HG02884 (cell line): Measurements from ENCODE around the gene SV2C.

ENCODE experiments used
- ATAC-seq: cut with Tn5 transposase; IDR thresholded peaks from one replicate; pipeline ENCODE4 v1.9.1; 2021; ENCODE audit warnings: mild to moderate bottlenecking, moderate library complexity; ENCODE audit not compliant: unreplicated experiment

The SV2C gene

DNA sequence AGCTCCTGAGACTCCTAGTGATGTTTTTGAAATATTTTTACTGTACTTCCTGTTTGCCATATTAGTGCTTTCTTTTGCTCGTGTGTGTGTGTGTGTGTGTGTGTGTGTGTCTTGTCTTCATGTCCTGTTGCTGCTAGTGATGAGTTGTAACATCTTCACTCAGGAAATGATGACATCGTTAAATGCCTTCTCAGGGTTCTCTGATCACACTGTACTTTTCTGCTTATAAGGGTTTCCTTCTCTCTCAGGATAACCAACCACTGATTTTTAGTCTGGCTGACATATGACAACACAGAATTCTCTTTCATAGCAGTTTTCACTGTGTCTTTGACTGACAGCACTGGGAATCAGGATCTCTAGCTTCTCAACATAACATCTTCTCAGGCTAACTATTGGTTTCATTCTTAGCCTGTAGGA lies 16.1 kb downstream of the SV2C start:
- ATAC-seq, result peak; percentile 72

DNA sequence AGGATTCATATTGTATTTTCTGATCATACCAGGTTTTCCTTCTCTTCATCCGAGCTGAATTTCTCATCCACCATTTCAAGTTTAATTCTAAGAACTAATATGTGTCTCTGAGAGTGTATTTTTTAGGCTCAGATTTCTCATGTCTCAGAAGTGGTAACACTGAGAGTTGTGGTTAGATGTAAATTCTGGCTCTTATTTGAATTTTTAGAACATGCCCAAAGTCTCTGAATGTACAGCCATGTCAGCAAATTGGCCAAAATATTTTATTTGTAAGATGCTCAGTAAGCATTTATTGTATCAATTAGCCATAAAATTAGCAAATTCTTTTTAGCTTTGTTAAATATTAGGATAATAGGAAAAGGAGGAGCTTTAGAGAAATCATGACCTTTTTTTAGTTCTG lies 16.6 kb downstream of the SV2C start:
- peak; percentile 53 for ATAC-seq

DNA sequence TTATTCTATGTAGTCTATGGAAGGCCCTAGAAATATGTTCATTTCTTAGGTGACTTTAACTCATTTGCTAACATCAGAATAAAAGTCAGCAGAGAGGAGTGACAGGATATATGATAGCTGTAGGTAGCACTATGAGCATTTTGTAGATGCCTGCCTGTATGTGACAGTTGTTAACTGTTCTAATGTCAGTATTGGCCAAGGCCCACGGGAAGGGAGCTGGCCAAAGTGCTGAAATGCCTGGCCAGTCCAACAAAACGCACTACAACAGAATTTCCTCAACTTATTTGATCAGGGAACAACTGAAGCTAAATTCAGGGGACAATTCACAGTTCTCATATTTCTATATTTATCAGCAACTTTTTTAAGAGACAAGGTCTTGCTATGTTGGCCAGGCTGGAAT lies 20.8 kb downstream of the SV2C start:
- no peak for ATAC-seq

DNA sequence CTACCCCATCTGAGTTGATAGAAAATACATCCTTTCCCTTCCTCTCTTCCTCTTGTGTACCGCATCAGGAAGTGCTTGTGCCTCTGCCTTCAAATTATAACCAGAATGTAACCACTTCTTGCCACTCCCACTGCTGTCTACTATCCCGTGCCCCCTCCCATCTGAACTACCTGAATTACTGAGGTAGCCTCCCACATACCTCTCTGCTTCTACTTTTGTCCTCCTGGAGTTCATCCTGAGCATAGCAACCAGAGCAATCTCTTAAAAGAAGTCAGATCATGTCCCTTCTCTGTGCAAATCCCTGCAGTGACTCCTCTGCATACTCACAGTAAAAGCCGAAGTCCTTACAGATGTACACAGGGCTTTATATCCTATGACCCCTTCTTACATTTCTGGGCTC lies 23.0 kb downstream of the SV2C start:
- ATAC-seq, result no peak

DNA sequence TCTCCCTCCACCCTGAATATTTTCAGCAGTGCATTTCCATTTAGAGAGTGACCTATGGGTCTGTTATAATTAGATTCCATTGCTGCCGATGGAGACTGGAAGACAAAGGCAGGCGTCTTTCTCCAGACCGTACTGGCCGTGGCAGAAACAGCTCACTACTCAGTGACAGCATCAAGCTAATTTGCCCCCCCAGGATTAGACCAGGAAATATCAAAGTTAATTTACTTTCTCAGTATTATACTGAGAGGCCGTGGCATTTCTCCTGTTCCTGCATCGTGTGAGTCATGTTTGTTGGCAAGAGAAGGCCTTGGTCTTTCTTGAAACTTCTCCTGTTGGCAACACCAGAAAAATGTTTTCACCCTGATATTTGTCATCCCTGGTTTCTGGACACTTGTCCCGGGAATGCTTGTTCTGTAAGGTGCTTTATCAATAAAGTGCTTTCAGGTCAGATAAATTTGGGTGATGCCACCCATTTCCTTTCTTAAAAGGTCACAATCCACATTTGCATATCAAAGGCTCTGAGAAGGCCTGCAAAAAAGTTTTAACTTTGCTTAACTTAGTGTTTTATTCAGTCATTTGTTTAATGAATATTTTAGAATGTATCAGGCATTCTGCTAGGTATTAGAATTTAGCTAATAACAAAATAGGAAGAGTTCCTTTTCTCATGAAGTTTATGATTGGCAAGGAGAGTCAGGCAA lies 28.4 kb downstream of the SV2C start:
- no peak for ATAC-seq

DNA sequence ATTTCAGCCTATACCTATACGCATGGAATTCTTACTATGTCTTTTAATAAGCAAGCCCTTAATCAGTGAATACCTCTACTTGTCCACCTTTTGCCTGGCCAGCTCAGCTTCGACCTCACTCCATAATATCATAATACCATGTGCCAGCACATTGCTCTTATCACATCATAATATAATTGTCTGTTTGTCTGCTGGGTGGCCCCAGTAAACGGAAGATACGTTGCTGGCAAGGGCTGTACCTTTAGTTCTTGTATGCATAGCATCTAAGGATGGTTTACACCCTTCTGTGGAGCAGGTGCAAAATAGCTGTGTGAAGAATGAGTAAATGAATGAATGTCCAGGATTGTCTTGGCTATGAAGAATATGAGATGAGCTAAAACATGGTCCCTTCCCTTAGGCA lies 29.9 kb downstream of the SV2C start:
- no peak for ATAC-seq

DNA sequence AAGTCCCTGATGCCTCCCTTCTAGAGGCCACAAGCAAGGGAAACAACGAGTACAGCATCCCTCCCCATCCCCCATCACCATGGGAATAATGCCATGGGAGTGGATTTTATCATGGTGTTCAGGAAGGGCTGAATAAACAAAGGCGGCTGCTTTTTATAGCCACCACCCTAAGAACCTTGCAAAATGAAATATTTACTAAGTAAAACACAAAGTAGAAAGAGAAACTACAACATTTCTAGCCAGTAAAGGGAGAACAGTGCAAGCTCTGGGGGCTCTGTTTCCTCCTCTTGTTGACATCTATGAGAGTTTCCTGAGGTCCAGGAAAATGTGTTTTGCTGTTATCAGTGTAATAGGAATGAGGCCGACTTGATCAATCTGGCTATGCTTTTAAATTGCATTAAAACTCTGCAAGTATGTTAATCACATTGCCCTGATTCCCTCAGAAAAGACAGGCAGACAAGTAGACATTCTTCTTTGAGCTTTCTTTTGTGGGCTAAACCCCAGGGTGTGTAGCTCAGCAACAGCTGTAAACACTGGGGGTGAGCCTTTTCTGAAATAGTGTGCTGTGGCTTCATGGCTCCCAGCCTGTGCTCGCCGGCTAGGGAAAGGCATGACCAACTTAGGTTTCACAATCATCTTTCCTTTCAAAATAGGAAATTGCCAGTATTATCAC lies 31.1 kb downstream of the SV2C start:
- ATAC-seq, result no peak

DNA sequence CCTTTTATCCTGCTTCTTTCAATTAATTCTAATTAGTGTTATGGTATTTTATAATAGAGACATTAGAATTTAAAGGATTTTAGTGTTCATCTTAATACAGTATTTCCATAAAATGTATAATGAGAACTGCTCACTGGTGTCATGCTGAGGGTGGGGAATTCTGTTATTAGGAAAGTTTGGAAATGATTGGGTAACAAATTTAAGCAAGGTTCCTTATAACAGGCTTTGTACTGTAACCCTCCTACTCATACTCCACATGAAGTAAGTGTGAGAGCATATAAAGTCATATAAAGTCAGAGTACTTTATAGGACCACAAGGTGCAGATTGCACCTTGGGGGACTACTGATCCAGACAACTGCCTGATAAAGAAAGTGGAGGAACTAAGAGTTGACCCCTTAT lies 42.2 kb downstream of the SV2C start:
- no peak for ATAC-seq

DNA sequence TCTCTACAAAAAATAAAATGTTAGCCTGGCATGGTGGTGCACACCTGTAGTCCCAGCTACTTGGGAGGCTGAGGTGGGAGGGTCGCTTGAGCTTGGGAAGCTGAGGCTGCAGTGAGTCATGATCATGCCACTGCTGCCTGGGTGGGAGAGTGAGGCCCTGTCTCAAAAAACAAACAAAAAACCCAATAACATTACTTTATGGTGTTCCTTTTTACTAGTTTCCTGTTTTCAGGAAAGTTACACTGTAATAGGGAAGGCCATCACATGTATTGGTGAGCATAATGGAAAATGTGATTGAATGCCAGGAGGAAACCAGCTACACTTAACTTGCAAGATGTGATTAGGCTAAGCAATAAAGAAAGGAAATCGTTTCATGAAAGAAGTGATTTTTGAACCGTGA lies 42.7 kb downstream of the SV2C start:
- ATAC-seq, result no peak

DNA sequence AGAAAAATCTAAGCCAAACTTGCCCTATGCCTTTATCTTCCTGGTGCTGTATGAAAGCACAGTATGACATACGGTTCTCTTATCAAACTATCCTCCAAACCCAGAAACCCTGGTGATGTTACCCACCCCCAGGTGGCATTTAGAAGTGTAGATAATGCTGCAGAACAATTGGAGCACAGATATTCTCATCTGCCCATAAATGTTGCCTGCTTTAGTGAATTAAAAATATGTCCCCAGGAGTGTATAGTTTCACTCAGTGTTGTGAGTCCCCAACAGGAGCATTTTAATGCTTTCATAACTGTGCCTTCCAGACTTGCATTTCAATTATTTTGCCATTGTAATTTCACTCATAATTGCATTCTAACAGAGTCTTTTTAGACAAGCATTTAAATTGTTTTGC lies 50.8 kb downstream of the SV2C start:
- ATAC-seq, result no peak

DNA sequence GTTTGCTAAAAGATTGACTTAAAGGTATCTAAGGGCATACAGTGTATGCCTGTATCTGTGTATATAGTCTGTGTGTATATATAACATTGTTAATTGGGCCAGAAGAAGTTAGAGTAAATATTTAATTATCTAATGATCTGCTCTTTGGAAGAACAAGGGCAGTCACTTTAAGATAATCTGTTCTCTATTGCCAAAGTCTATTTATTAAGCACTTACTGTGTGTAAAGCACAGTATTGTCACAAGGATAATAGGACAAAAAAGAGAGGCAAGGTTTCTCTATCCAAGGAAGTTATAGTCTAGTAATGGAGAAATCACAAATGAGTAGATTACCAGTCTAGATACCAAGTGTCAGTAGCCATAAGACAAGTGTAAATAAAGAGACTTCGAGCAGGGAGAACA lies 51.5 kb downstream of the SV2C start:
- no peak for ATAC-seq

DNA sequence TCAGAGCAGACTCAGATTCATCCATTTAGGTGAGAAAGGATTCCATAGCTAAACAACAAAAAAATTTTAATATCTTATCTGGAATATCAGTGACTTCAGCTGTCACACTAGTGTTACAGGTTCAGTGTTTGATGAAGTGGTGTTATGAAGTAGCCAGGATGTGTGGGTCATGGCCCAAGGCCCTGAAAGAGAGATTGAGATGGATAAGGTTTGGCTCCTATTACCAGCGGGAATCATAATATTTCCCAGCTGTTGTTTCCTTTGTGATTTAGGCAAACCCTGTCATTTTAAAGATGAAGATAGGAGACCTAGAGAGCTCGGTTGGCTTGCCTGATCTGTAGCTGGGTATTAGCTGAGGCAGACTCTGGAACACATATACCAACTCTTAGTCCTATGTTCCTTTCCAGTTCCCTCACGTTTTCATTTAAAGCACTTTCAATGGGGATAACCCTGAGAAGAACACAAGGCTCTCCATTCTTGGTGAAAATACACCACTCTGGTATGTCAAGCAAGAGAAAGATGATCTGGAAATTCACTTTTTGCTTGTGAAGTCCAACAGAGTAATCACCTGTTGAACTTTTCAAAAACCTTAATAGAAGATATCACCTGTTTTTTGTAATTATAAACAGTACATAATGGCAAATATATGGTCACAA lies 54.8 kb downstream of the SV2C start:
- ATAC-seq, result no peak

DNA sequence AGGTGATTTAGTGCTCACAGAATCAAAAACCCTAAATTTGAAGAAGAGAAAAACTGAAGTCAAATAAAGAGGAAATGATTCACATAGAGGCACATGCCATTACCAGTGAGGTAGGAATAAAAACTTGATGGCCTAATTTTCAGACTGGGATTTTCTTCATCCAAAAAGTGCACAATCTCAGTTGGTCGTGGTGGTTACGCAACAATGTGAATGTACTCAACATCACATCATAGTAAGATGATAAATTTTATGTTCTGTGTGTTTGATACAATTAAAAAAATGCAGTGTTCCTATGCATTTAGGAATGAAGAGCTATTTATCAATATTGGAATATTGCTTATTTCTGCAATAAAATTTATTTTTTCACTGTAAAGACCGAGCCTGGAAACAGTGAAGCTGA lies 60.7 kb downstream of the SV2C start:
- ATAC-seq, result no peak

DNA sequence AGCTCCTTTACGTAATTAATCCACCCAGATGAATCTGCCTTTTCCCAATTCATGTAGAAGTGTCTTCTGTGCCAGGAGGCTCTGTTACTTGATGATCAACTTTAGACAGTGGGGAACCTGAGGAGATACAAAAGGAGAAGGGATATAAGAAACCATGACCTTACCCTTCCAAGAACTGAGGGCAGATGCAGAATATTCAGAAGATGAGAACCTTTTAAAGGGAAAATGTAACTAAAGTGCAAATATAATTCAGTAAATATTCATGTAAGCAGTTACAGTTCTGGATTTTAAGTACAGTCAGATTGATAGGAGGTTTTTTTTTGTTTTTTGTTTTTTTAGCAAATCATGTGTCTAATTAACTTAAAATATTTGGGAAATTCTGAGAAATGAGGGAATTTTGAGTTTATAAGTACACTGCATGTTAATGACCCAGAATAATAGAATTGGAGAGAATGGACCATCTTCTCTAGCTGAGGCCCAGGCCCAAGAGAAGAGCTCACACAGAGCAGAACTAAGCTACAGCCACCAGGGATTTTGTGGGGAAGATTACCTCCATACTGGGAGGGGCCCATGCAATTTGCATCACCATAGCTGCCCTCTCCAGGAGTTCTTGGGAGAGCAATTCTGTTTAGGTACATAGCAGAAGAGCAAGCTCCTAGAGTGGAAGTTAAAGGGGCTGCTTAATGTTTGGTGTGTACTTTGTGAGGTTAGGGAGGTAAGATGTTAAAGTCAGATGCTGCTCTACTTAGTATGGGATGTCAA lies 61.5 kb downstream of the SV2C start:
- no peak for ATAC-seq

DNA sequence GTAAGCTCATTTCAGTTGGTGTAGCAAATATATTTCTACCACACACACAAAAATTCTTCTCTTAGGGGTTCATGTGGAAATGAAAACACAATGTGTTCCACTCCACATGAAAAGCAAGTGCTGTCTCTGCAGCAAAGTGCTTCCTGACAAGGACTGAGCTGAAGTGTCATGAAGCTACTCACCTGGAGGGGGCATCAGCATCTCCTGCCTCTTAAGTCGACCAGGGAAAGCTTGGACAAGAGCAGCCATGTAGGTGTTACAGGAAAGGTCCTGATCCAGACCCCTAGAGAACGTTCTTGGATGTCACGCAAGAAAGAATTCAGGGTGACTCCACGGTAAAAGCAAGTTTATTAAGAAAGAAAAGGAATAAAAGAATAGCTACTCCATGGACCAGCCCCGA lies 62.8 kb downstream of the SV2C start:
- no peak for ATAC-seq

DNA sequence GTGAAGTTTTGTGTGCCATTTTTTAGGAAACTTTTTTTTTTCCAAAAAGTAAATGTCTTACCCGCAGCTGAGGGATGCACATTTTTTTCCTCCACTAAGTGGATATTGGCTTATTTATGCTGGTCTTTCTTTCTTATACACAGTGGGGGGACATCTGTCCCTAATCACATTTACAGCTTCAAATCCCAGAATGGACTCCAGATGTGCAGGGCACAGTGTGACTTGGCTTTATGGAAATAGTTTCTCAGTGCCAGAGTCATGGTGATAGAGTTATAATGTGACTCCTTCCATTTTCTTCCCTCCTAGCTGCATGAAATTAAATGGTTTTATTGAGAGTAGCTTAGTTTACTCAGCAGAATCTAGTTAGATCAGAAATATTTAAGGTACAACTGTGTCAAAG lies 66.5 kb downstream of the SV2C start:
- ATAC-seq, result no peak

DNA sequence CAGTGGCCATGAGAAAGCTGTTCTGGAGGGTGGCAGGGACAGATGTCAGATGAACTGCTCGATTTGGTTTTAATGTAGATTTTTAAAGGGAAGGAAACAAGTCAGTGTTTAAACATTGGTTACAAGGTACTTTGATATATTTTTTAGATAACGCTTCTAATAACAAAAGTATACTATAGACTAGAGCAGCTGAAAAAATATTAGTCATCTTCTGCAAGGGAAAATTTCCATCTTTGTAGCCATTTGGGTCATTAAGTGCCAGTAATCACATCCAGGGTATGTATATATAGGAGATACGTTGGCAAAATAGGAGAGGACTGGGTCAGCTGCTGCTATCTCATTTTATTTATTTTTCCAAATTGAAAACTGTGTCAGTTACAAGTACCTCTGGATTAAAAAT lies 69.0 kb downstream of the SV2C start:
- ATAC-seq, result no peak

DNA sequence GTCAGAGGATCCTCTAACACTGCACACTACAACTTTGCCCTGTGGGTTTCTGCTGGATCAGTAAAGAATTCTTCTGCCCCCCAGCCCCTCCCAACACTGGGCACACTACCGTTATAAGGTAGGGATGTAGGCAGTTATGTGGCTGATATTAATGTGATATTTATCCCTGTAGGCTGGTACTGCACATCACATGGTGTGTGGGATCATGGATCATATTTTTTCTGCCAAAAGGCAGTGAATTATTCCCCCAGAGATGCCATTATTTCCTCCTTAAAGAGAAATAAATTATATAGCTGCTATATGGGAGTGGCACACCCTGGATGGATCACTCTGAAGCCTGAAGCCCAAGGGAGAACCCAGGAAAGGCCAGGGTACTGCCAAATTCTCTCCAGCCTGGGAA lies 69.5 kb downstream of the SV2C start:
- no peak for ATAC-seq

DNA sequence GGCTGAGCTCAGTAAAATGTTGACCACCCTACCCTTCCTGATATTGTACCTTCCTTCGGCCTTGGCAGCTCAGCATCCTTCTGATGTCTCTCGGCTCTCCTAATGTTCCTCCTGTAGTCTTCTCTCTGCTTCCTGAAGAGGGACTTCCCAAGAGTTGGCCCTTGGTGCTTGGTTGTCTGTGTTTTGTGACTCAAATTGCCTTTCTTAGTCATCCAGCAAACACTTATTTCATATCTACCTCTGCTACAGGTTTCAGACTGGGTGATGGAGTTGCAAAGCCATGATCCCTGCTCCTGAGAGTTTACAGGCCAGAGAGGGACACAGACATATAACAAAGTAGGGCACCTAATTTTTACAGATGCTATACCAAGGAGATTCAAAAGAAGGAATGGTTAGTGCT lies 70.1 kb downstream of the SV2C start:
- ATAC-seq, result no peak

DNA sequence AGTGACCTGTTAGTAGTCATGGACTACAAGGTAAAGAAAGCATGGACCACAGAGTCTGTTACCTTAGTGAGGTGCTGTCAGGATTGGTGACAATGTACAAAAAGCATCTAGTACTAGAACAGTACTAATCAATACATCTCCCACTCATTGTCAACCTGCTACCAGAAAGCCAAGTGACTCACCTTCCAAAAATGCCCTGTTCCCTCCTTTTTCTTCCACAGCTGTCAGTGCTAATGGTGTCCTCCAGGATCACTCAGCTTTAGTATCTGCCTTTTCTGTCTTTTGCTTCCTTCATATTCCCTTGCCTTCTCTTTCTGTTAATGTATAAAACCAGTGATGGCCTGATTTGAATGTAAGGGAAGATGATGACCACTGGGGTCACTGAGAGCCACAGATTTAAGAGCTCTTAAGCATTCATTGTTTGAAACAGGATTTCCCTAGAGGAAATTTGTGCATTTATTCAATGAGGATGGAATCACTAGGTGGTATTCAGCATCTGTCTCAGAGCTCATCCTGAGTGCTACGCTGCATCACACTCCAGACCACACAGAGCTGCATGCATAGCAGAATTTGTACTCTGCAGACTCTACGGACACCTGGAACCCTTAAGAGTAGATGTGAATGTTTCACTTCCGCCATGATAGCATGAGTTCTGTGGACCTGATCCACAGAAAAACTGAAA lies 71.0 kb downstream of the SV2C start:
- no peak for ATAC-seq

DNA sequence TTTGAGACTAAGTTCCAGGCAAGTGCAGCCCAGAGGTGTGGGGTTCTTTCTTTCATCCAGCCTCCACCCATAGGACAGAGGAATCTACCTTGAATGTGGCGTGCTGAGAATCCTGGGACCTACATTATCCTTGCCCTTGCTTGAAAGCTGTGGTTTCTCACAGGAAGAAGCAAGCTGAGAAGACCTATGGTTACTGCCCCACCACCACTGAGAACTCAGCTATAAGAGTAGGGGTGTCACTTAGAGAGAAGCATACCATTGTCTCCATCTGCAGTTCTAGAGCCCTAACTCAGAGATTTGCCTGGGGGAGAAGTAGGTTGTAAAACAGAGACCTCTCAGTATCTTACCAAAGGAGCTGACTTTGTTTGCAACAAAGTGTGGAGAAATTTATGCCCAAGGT lies 72.4 kb downstream of the SV2C start:
- ATAC-seq, result no peak
